ENCODE results near the gene CHD1L.
A peak's percentile ranks its signal among the peaks of the same experiment; 100 is the strongest.
"Not testable (repeated sequence)": the region's sequence is repeated elsewhere in the genome, so short reads cannot be mapped to it uniquely, and the experiment has no call there.

The CHD1L gene

GRCh38 chr1:147238925-147239820 is 3.3 kb upstream of the CHD1L start:
- Histone ChIP-seq H3K9me3 (replicated peaks; ENCODE audit: insufficient read depth, low read length) (no peaks in the 10 kb centered on the region), H3K36me3 (replicated peaks; ENCODE audit: insufficient read depth, low read length) (no peaks in the 10 kb centered on the region), H3K4me1 (ENCODE audit: low read length) (peaks cover 8% of the 10 kb centered on the region), H3K4me2 (ENCODE audit: low read depth, low read length) (no peak overlapping the region), H3F3A (ENCODE audit: insufficient read depth, low read length) (no peaks in the 10 kb centered on the region), H4K20me1 (ENCODE audit: insufficient read depth, low read length) (no peaks in the 10 kb centered on the region), H3K4me3 (ENCODE audit: low read length) (no peak overlapping the region), H3K79me2 (ENCODE audit: low read length) (peaks cover 12% of the 10 kb centered on the region), H2AFZ (ENCODE audit: low read length) (no peak overlapping the region), H3K27me3 (replicated peaks; ENCODE audit: insufficient read depth, low read length) (no peaks in the 10 kb centered on the region), H3K9me2 (replicated peaks; ENCODE audit: insufficient read depth, low read length) (no peaks in the 10 kb centered on the region), H3K27ac (ENCODE audit: low read length) (no peak overlapping the region), H3K9ac (ENCODE audit: low read length) (no peak overlapping the region)
- TF ChIP-seq EZH2 (optimal IDR thresholded peaks at IDR 0.05; ENCODE audit: low read depth, low read length) = no peak
- TF ChIP-seq EZH2phosphoT487 (IDR thresholded peaks at IDR 0.05; ENCODE audit: low read length) = no peak
- no peak for TF ChIP-seq CTCF (IDR thresholded peaks at IDR 0.05; ENCODE audit: low read length)
- DNase-seq = no peak

- H3K9me3 ChIP-seq (replicated peaks; ENCODE audit: insufficient read depth, low read length); H3K9ac ChIP-seq (ENCODE audit: low read length); H3K9me2 ChIP-seq (replicated peaks; ENCODE audit: insufficient read depth, low read length); DNase-seq; H3K27ac ChIP-seq (ENCODE audit: low read length); H2AFZ ChIP-seq (ENCODE audit: low read length); H3F3A ChIP-seq (ENCODE audit: insufficient read depth, low read length); H4K20me1 ChIP-seq (ENCODE audit: insufficient read depth, low read length); H3K27me3 ChIP-seq (replicated peaks; ENCODE audit: insufficient read depth, low read length); H3K4me2 ChIP-seq (ENCODE audit: low read depth, low read length); H3K36me3 ChIP-seq (replicated peaks; ENCODE audit: insufficient read depth, low read length); H3K4me3 ChIP-seq (ENCODE audit: low read length): not testable (repeated sequence)
- Histone ChIP-seq H3K79me2 (ENCODE audit: low read length) (peaks cover 23% of the 10 kb centered on the region), H3K4me1 (ENCODE audit: low read length) (peaks cover 13% of the 10 kb centered on the region)
These were observed 2.3 kb upstream of the CHD1L start for GRCh38 chr1:147240131-147240721.

- Histone ChIP-seq H3K79me2 (ENCODE audit: low read length) (peaks cover 41% of the 10 kb centered on the region), H3K27ac (ENCODE audit: low read length) (no peak overlapping the region), H3K9ac (ENCODE audit: low read length) (no peak overlapping the region; the same call in 1 of the 2 replicates), H3K4me3 (ENCODE audit: low read length) (peak overlapping the region; percentile 81), H3K36me3 (replicated peaks; ENCODE audit: insufficient read depth, low read length) (no peaks in the 10 kb centered on the region), H3K9me2 (replicated peaks; ENCODE audit: insufficient read depth, low read length) (no peaks in the 10 kb centered on the region), H2AFZ (ENCODE audit: low read length) (peak overlapping the region; percentile 52), H3K27me3 (replicated peaks; ENCODE audit: insufficient read depth, low read length) (no peaks in the 10 kb centered on the region), H4K20me1 (ENCODE audit: insufficient read depth, low read length) (peaks cover 8% of the 10 kb centered on the region; the same call in 1 of the 2 replicates), H3K4me2 (ENCODE audit: low read depth, low read length) (peak overlapping the region; percentile 73), H3F3A (ENCODE audit: insufficient read depth, low read length) (peaks cover 3% of the 10 kb centered on the region; the same call in 1 of the 2 replicates), H3K9me3 (replicated peaks; ENCODE audit: insufficient read depth, low read length) (no peaks in the 10 kb centered on the region), H3K4me1 (ENCODE audit: low read length) (peaks cover 25% of the 10 kb centered on the region)
- DNase-seq = no peak
- TF ChIP-seq EZH2phosphoT487 (IDR thresholded peaks at IDR 0.05; ENCODE audit: low read length) (no peak), EZH2 (optimal IDR thresholded peaks at IDR 0.05; ENCODE audit: low read depth, low read length) (no peak), CTCF (IDR thresholded peaks at IDR 0.05; ENCODE audit: low read length) (no peak)
These were observed 493 bp upstream of the CHD1L start for GRCh38 chr1:147241934-147242448.

All from MM.1S (cell line).